ENCODE results near the gene COL5A1. TPM values are rescaled to one million over a fixed set of nuclear protein-coding genes. Genes with fewer than 3 reads are reported as not detected.
A peak's percentile ranks its signal among the peaks of the same experiment; 100 is the strongest.

COL5A1 gene
- total and polyA plus RNA-seq, 3 experiments from 2014 or later, result 0.02 to 0.43 (median 0.13) TPM

DNA sequence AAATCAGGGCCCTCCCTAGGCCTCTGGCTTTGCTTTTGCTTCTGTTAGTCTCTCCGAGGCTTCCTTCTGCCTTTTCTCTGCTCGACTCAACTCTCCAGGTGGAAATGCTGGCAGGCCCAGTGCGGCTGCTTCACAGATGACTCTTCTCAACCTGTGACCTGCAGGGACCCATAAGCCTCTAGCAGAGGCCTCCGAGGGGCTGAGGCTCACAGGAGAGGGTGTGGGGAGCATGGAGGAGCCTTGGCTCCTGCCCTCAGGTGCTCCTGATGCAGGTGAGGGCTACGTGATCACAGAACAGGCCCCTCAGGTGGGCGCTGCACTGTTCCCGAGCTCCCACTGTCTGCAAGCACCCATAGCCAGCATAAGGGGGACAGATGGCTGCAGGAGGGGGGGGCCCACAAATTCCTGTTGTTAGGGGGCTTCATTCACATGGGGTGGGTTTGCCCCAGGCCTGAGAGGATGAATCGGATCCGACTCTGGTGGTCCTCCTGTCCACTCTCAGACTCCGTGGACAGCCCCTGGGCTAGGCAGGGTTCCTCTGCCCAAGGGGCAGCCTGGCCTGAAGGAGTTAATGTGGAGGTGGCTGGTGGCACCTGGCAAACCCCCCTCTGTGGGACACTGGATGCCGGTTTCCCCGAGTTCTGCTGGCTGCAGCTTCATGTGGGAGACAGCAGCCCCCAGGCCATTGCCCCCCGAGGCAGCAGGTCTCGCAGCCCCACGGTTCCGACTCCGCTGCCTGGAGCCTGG, 228.1 kb downstream of the COL5A1 start:
- H3K36me3 Mint-ChIP-seq, result no peaks in the 10 kb centered on the region
- H3K4me3 Mint-ChIP-seq, result no peak overlapping the region
- H3K27ac Mint-ChIP-seq, result no peak overlapping the region
- Histone ChIP-seq H3K4me3 (ENCODE audit: low read length) (no peak overlapping the region), H3K9me3 (ENCODE audit: low read length) (no peaks in the 10 kb centered on the region), H3K36me3 (ENCODE audit: insufficient read depth, low read length) (no peaks in the 10 kb centered on the region), H3K4me1 (ENCODE audit: insufficient read depth, low read length) (no peaks in the 10 kb centered on the region), H3K27ac (ENCODE audit: low read depth, low read length) (no peak overlapping the region), H3K27me3 (ENCODE audit: insufficient read depth, low read length, poor library complexity, severe bottlenecking) (no peaks in the 10 kb centered on the region)
- POLR2A ChIA-PET, result no interaction called here
- DNase-seq, result no peak
- no peaks in the 10 kb centered on the region for H3K27me3 Mint-ChIP-seq
- CTCF ChIA-PET, result no interaction called here
- no peaks in the 10 kb centered on the region for H3K9me3 Mint-ChIP-seq
- no peaks in the 10 kb centered on the region for H3K4me1 Mint-ChIP-seq

DNA sequence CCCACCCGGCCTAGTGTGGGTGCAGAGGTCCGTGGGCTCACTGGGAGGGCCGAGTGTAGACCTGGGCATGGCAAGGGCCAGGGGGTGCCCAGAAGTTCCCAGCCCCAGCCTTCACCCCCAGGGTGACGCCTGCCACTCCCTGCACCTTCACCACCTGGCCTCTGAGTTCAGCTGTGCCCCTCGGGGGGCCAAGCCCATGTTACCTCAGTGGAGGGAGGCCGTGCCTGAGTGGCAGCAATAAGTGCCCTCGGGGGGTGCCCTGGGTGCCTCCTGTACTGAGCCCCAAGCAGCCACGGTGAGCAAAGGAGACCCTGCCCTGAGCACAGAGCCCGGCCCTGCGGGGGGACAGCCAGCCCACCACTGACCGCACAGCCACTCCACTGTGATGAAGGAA, 228.7 kb downstream of the COL5A1 start:
- no peaks in the 10 kb centered on the region for H3K27me3 Mint-ChIP-seq
- CTCF ChIA-PET, result no interaction called here
- POLR2A ChIA-PET, result no interaction called here
- H3K4me3 Mint-ChIP-seq, result no peak overlapping the region
- no peaks in the 10 kb centered on the region for H3K36me3 Mint-ChIP-seq
- Histone ChIP-seq H3K9me3 (ENCODE audit: low read length) (no peaks in the 10 kb centered on the region), H3K4me3 (ENCODE audit: low read length) (no peak overlapping the region), H3K36me3 (ENCODE audit: insufficient read depth, low read length) (no peaks in the 10 kb centered on the region), H3K27me3 (ENCODE audit: insufficient read depth, low read length, poor library complexity, severe bottlenecking) (no peaks in the 10 kb centered on the region), H3K27ac (ENCODE audit: low read depth, low read length) (no peak overlapping the region), H3K4me1 (ENCODE audit: insufficient read depth, low read length) (no peaks in the 10 kb centered on the region)
- DNase-seq, result no peak
- no peaks in the 10 kb centered on the region for H3K9me3 Mint-ChIP-seq
- no peaks in the 10 kb centered on the region for H3K4me1 Mint-ChIP-seq
- no peak overlapping the region for H3K27ac Mint-ChIP-seq

GRCh38 chr9:134870746-134871662, 229.4 kb downstream of the COL5A1 start:
- H3K36me3 ChIP-seq (ENCODE audit: insufficient read depth, low read length), result no peaks in the 10 kb centered on the region
- ChIA-PET POLR2A (no interaction called here), CTCF (no interaction called here)
- Mint-ChIP-seq H3K27ac (peak overlapping the region in 1 of 8 donors; percentile 43), H3K9me3 (no peaks in the 10 kb centered on the region), H3K36me3 (no peaks in the 10 kb centered on the region), H3K4me3 (no peak overlapping the region), H3K27me3 (no peaks in the 10 kb centered on the region), H3K4me1 (no peaks in the 10 kb centered on the region)
- H3K27me3 ChIP-seq (ENCODE audit: insufficient read depth, low read length, poor library complexity, severe bottlenecking), result no peaks in the 10 kb centered on the region
- H3K4me3 ChIP-seq (ENCODE audit: low read length), result no peak overlapping the region
- H3K4me1 ChIP-seq (ENCODE audit: insufficient read depth, low read length), result no peaks in the 10 kb centered on the region
- no peaks in the 10 kb centered on the region for H3K9me3 ChIP-seq (ENCODE audit: low read length)
- no peak overlapping the region for H3K27ac ChIP-seq (ENCODE audit: low read depth, low read length)
- DNase-seq, result no peak

GRCh38 chr9:134871697-134872340, 230.2 kb downstream of the COL5A1 start:
- H3K4me3 ChIP-seq (ENCODE audit: low read length), result no peak overlapping the region
- no peak overlapping the region for H3K27ac ChIP-seq (ENCODE audit: low read depth, low read length)
- POLR2A ChIA-PET, result no interaction called here
- no peaks in the 10 kb centered on the region for H3K4me1 ChIP-seq (ENCODE audit: insufficient read depth, low read length)
- Mint-ChIP-seq H3K27ac (no peak overlapping the region), H3K27me3 (no peaks in the 10 kb centered on the region), H3K9me3 (no peaks in the 10 kb centered on the region), H3K36me3 (no peaks in the 10 kb centered on the region), H3K4me1 (no peaks in the 10 kb centered on the region), H3K4me3 (no peak overlapping the region)
- no peaks in the 10 kb centered on the region for H3K27me3 ChIP-seq (ENCODE audit: insufficient read depth, low read length, poor library complexity, severe bottlenecking)
- DNase-seq, result no peak
- H3K9me3 ChIP-seq (ENCODE audit: low read length), result no peaks in the 10 kb centered on the region
- CTCF ChIA-PET, result no interaction called here
- no peaks in the 10 kb centered on the region for H3K36me3 ChIP-seq (ENCODE audit: insufficient read depth, low read length)

DNA sequence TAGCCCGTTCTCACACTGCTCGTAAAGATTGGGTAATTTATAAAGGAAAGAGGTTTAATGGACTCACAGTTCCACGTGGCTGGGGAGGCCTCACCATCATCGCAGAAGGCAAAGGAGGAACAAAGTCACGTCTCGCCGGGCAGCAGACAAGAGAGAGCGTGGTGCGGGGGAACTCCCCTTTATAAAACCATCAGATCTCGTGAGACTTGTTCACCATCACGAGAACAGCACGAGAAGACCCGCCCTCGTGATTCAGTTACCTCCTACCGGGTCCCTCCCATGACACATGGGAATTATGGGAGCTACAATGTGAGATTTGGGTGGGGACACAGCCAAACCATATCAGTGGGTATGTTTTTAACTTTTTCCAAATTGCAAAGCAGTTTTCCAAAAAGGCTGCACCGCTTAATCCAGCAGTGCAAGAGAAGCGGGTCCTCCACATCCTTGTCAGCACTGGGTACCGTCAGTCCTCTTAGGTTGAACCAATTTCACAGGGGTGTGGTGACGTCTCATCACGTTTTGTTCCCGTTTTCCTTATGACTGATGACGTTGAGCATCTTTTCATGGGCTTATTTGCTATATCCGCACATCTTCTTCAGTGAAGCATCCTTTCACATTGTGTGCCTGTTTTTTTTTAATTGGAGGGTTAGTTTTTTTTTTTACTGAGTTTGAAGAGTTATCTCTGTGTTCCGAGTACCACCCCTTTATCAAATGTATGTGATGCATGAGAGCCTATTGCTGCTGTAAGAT, 231.1 kb downstream of the COL5A1 start:
- Mint-ChIP-seq H3K27me3 (no peaks in the 10 kb centered on the region), H3K4me1 (no peaks in the 10 kb centered on the region), H3K36me3 (no peaks in the 10 kb centered on the region), H3K9me3 (no peaks in the 10 kb centered on the region), H3K4me3 (no peak overlapping the region), H3K27ac (no peak overlapping the region)
- H3K27me3 ChIP-seq (ENCODE audit: insufficient read depth, low read length, poor library complexity, severe bottlenecking), result no peaks in the 10 kb centered on the region
- H3K36me3 ChIP-seq (ENCODE audit: insufficient read depth, low read length), result no peaks in the 10 kb centered on the region
- H3K9me3 ChIP-seq (ENCODE audit: low read length), result no peaks in the 10 kb centered on the region
- no peak overlapping the region for H3K4me3 ChIP-seq (ENCODE audit: low read length)
- H3K4me1 ChIP-seq (ENCODE audit: insufficient read depth, low read length), result no peaks in the 10 kb centered on the region
- POLR2A ChIA-PET, result no interaction called here
- H3K27ac ChIP-seq (ENCODE audit: low read depth, low read length), result no peak overlapping the region
- CTCF ChIA-PET, result no interaction called here
- DNase-seq, result no peak

- Histone ChIP-seq H3K4me3 (ENCODE audit: low read length) (no peak overlapping the region), H3K27me3 (ENCODE audit: insufficient read depth, low read length, poor library complexity, severe bottlenecking) (no peaks in the 10 kb centered on the region), H3K9me3 (ENCODE audit: low read length) (no peaks in the 10 kb centered on the region), H3K27ac (ENCODE audit: low read depth, low read length) (no peak overlapping the region), H3K4me1 (ENCODE audit: insufficient read depth, low read length) (no peaks in the 10 kb centered on the region), H3K36me3 (ENCODE audit: insufficient read depth, low read length) (no peaks in the 10 kb centered on the region)
- ChIA-PET POLR2A (no interaction called here), CTCF (no interaction called here)
- peaks cover 0 to 6% of the 10 kb centered on the region in 2 donors for H3K27me3 Mint-ChIP-seq
- no peak overlapping the region for H3K4me3 Mint-ChIP-seq
- H3K27ac Mint-ChIP-seq, result no peak overlapping the region
- no peaks in the 10 kb centered on the region for H3K36me3 Mint-ChIP-seq
- H3K9me3 Mint-ChIP-seq, result no peaks in the 10 kb centered on the region
- no peaks in the 10 kb centered on the region for H3K4me1 Mint-ChIP-seq
- no peak for DNase-seq
These were observed 233.8 kb downstream of the COL5A1 start for GRCh38 chr9:134875371-134875770.

DNA sequence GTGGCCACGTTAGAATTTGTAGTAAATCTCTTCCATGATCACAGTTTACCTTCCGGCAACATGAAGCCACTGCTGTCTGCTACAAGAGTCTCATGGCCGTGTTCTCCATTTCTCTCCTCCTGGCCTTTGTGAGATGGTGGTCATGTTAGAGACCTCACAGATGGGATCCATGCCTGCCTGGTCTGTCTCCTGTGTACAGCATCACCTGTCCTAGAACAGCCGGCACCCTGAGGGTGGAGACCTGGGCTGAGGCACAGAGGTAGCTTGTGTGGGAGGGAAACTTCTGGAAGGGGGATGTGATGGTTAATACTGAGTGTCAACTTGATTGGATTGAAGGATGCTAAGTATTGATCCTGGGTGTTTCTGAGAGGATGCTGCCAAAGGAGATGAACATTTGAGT, 235.9 kb downstream of the COL5A1 start:
- Histone ChIP-seq H3K4me3 (ENCODE audit: low read length) (no peak overlapping the region), H3K4me1 (ENCODE audit: insufficient read depth, low read length) (no peaks in the 10 kb centered on the region), H3K27ac (ENCODE audit: low read depth, low read length) (no peak overlapping the region), H3K9me3 (ENCODE audit: low read length) (no peaks in the 10 kb centered on the region), H3K27me3 (ENCODE audit: insufficient read depth, low read length, poor library complexity, severe bottlenecking) (no peaks in the 10 kb centered on the region), H3K36me3 (ENCODE audit: insufficient read depth, low read length) (no peaks in the 10 kb centered on the region)
- H3K27me3 Mint-ChIP-seq, result peaks cover 0 to 6% of the 10 kb centered on the region in 2 donors
- no peak overlapping the region for H3K27ac Mint-ChIP-seq
- no peaks in the 10 kb centered on the region for H3K36me3 Mint-ChIP-seq
- no peak for DNase-seq
- POLR2A ChIA-PET, result no interaction called here
- CTCF ChIA-PET, result no interaction called here
- no peaks in the 10 kb centered on the region for H3K9me3 Mint-ChIP-seq
- no peaks in the 10 kb centered on the region for H3K4me1 Mint-ChIP-seq
- no peak overlapping the region for H3K4me3 Mint-ChIP-seq
